ENCODE data around the gene ATG10. TPM values are rescaled to one million over a fixed set of nuclear protein-coding genes. Genes with fewer than 3 reads are reported as not detected.

The ATG10 gene
- total RNA-seq, 1 experiment from 2014 or later, result 7.6 TPM

- H3K27me3 Mint-ChIP-seq (ENCODE audit: low read depth), result no peaks in the 10 kb centered on the region
- no peaks in the 10 kb centered on the region for H3K4me1 ChIP-seq (ENCODE audit: insufficient read depth, low read length)
- no peak overlapping the region for H2BK120ac ChIP-seq (ENCODE audit: low read depth, low read length, poor library complexity, severe bottlenecking)
- no peak overlapping the region for H2BK20ac ChIP-seq (ENCODE audit: low read depth, low read length, poor library complexity, severe bottlenecking)
- no peak for DNase-seq
- H3K27ac Mint-ChIP-seq, result no peak overlapping the region
- H3K9ac ChIP-seq (ENCODE audit: extremely low read depth, insufficient read length, low read length), result no peak overlapping the region
- no peak overlapping the region for H3K23ac ChIP-seq (ENCODE audit: insufficient read length, low read depth, low read length)
- H4K5ac ChIP-seq (ENCODE audit: insufficient read length, low read depth, low read length), result no peak overlapping the region
- no CpG with 5 or more reads among the region's 2 CpGs for WGBS (ENCODE audit: extremely low coverage, insufficient read length, low lambda C conversion rate)
- H3K18ac ChIP-seq (ENCODE audit: insufficient read length, low read depth, low read length), result no peak overlapping the region
- H3K14ac ChIP-seq (ENCODE audit: insufficient read depth, low read length), result no peak overlapping the region
- no peak overlapping the region for H2BK15ac ChIP-seq (ENCODE audit: low read depth, low read length)
- H3K9me3 ChIP-seq (ENCODE audit: control insufficient read depth, low read depth, low read length), result no peaks in the 10 kb centered on the region
- H3K23me2 ChIP-seq (ENCODE audit: insufficient read length, low read depth, low read length, poor library complexity, severe bottlenecking), result no peaks in the 10 kb centered on the region
- H3K4me2 ChIP-seq (ENCODE audit: insufficient read depth, insufficient read length, low read length), result no peak overlapping the region
- H3K36me3 Mint-ChIP-seq (ENCODE audit: insufficient read depth in 1 of 3, low read depth in 3 of 3), result peaks cover 27 to 55% (median 38%) of the 10 kb centered on the region in 3 experiments; a peak in 6 of 7 replicates
- TF ChIP-seq, protein P1, sequence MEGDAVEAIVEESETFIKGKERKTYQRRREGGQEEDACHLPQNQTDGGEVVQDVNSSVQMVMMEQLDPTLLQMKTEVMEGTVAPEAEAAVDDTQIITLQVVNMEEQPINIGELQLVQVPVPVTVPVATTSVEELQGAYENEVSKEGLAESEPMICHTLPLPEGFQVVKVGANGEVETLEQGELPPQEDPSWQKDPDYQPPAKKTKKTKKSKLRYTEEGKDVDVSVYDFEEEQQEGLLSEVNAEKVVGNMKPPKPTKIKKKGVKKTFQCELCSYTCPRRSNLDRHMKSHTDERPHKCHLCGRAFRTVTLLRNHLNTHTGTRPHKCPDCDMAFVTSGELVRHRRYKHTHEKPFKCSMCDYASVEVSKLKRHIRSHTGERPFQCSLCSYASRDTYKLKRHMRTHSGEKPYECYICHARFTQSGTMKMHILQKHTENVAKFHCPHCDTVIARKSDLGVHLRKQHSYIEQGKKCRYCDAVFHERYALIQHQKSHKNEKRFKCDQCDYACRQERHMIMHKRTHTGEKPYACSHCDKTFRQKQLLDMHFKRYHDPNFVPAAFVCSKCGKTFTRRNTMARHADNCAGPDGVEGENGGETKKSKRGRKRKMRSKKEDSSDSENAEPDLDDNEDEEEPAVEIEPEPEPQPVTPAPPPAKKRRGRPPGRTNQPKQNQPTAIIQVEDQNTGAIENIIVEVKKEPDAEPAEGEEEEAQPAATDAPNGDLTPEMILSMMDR (conservative IDR thresholded peaks at IDR 0.05), result no peak
- no peak overlapping the region for H3K4ac ChIP-seq (ENCODE audit: low read depth, low read length)
- no peaks in the 10 kb centered on the region for H3K27me3 ChIP-seq (ENCODE audit: insufficient read depth, low read length)
- H3T11ph ChIP-seq (ENCODE audit: low read length), result no peak overlapping the region
- no peaks in the 10 kb centered on the region for H3K79me1 ChIP-seq (ENCODE audit: insufficient read depth, low read depth, low read length, poor library complexity, severe bottlenecking)
- no peak overlapping the region for H3K4me3 Mint-ChIP-seq
- no peaks in the 10 kb centered on the region for H3K4me1 Mint-ChIP-seq
- no peak overlapping the region for H2AFZ ChIP-seq (ENCODE audit: low read length)
- no peak overlapping the region for H2BK5ac ChIP-seq (ENCODE audit: insufficient read length, low read length)
- no peak overlapping the region for H4K91ac ChIP-seq (ENCODE audit: insufficient read length, low read depth, low read length)
- H3K56ac ChIP-seq (ENCODE audit: insufficient read length, low read depth, low read length), result no peak overlapping the region
- no peak overlapping the region for H2AK5ac ChIP-seq (ENCODE audit: insufficient read length, low read length)
- peaks cover 0 to 4% of the 10 kb centered on the region in 2 experiments; a peak in 1 of 5 replicates for H3K9me3 Mint-ChIP-seq
- H4K20me1 ChIP-seq (ENCODE audit: control insufficient read depth, insufficient read depth, insufficient read length), result no peaks in the 10 kb centered on the region
- H4K8ac ChIP-seq (replicated peaks; ENCODE audit: insufficient read length, low read depth, low read length), result no peak overlapping the region
- H3K27ac ChIP-seq (ENCODE audit: insufficient read length, low read depth, low read length), result no peak overlapping the region
- H3K79me2 ChIP-seq (ENCODE audit: insufficient read depth, low read length), result no peaks in the 10 kb centered on the region; the same call in 1 of the 2 replicates
- H2BK12ac ChIP-seq (ENCODE audit: insufficient read length, low read depth, low read length), result no peak overlapping the region
Observed at GRCh38 chr5:81995407-81995806, 23.6 kb downstream of the ATG10 start.

All from H9 (cell line).